ENCODE results near the gene DLGAP4.

The DLGAP4 gene

GRCh38 chr20:36541227-36541767 is 235.2 kb downstream of the DLGAP4 start, which contains the start of gene MYL9:
Gene MYL9, plus strand, starts transcription at chr20:36541519. Its CDS starts 3,366 bp downstream, at chr20:36544885.
- no peaks in the 10 kb centered on the region for H3K9me3 Mint-ChIP-seq

GRCh38 chr20:36541768-36542488 is 235.8 kb downstream of the DLGAP4 start:
- Mint-ChIP-seq H3K4me3 (peak overlapping the region; percentile 63), H3K9me3 (no peaks in the 10 kb centered on the region)

More at GRCh38 chr20:36541227-36541767, 235.2 kb downstream of the DLGAP4 start, which contains the start of gene MYL9:
- Mint-ChIP-seq H3K4me1 (peaks cover 49% of the 10 kb centered on the region), H3K36me3 (ENCODE audit: low read depth) (peaks cover 15% of the 10 kb centered on the region), H3K27me3 (ENCODE audit: low read depth, poor library complexity) (peaks cover 3% of the 10 kb centered on the region), H3K27ac (no peak within 1 kb of the TSS), H3K4me3 (peak within 1 kb of the TSS; percentile 77)
- DNase-seq = peak; percentile 89
- TF ChIP-seq CTCF (IDR thresholded peaks at IDR 0.05) = no peak

DNA sequence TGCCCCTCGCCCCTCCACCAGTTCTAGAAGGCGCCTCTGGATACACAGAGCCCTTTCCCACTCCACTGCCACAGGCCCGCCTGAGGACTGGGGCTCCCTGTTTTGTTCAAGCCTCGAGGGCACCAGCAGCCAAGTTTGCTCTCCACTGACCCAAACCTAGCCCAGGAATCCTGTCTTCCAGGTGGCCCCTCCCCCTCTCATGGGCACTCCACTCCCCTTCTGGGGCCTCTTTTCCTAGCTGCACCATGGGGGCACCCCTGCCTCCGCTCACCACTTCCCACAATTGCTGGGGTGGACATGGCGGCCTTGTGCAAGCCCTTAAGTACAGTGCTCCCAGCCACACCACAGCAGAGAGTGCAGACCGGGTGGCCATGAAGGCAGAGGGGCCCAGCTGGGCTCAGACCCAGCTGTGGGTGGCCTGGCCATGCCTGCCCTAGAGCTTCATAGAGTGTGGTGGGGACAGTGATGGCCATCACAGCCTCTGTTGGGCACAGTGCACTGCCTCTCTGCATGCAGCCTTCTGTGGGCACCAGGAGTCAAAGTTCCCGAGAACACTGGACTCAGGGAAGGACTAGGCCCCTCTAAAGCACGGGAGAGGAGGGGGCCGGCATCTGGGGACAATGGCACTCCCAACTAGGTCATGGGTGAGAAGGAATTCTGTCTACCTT is 236.5 kb downstream of the DLGAP4 start:
- H3K9me3 Mint-ChIP-seq = no peaks in the 10 kb centered on the region
- H3K27ac Mint-ChIP-seq = no peak overlapping the region
- H3K27me3 Mint-ChIP-seq (ENCODE audit: low read depth, poor library complexity) = peaks cover 3% of the 10 kb centered on the region
- no peak for DNase-seq
- TF ChIP-seq CTCF (IDR thresholded peaks at IDR 0.05) = no peak
- peak overlapping the region; percentile 63 for H3K4me3 Mint-ChIP-seq
- peaks cover 15% of the 10 kb centered on the region for H3K36me3 Mint-ChIP-seq (ENCODE audit: low read depth)
- peaks cover 49% of the 10 kb centered on the region for H3K4me1 Mint-ChIP-seq

More at GRCh38 chr20:36541768-36542488, 235.8 kb downstream of the DLGAP4 start:
- TF ChIP-seq CTCF (IDR thresholded peaks at IDR 0.05) = peak; percentile 55
- Mint-ChIP-seq H3K27me3 (ENCODE audit: low read depth, poor library complexity) (peaks cover 3% of the 10 kb centered on the region), H3K4me1 (peaks cover 49% of the 10 kb centered on the region), H3K27ac (no peak overlapping the region), H3K36me3 (ENCODE audit: low read depth) (peaks cover 15% of the 10 kb centered on the region)
- peak; percentile 54 for DNase-seq

GRCh38 chr20:36543184-36544133 is 237.3 kb downstream of the DLGAP4 start:
- DNase-seq = no peak
- Mint-ChIP-seq H3K27ac (peak overlapping the region; percentile 52), H3K27me3 (ENCODE audit: low read depth, poor library complexity) (peaks cover 3% of the 10 kb centered on the region), H3K36me3 (ENCODE audit: low read depth) (peaks cover 15% of the 10 kb centered on the region), H3K9me3 (no peaks in the 10 kb centered on the region), H3K4me3 (no peak overlapping the region), H3K4me1 (peaks cover 49% of the 10 kb centered on the region)
- TF ChIP-seq CTCF (IDR thresholded peaks at IDR 0.05) = no peak

- Mint-ChIP-seq H3K4me3 (no peak overlapping the region), H3K36me3 (ENCODE audit: low read depth) (peaks cover 15% of the 10 kb centered on the region), H3K9me3 (no peaks in the 10 kb centered on the region), H3K4me1 (peaks cover 46% of the 10 kb centered on the region), H3K27ac (peak overlapping the region; percentile 65), H3K27me3 (ENCODE audit: low read depth, poor library complexity) (peaks cover 6% of the 10 kb centered on the region)
- no peak for DNase-seq
- TF ChIP-seq CTCF (IDR thresholded peaks at IDR 0.05) = no peak
These were observed 238.2 kb downstream of the DLGAP4 start for GRCh38 chr20:36544134-36545018.
